ENCODE measurements around the gene ANKRA2. TPM values are rescaled to one million over a fixed set of nuclear protein-coding genes. Genes with fewer than 3 reads are reported as not detected.

The ANKRA2 gene
- total and polyA plus RNA-seq, 2 experiments from 2014 or later = 23.6 to 26.4 TPM

DNA sequence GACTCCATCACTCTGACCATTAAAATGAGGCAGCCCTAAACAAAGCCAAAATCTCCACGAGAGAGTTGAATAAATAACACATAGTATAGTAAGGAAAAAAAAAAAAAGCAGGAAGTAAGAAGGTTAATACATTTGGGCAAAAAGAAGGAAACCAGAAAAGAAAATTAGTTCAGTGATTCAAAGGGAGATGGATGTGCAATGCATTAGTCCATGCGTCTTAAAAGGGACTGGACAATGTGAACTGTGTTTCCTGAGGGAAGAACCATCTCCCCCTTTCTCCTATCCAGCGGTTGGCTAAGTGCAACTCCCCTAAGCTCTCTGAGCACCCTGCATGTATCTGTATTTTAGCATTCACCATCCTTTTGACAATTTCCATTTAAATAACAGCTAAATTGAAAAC, 1.4 kb downstream of the ANKRA2 start:
- DNase-seq (ENCODE audit: low spot score) = no peak
- Histone ChIP-seq H2AFZ (peak overlapping the region; percentile 42), H3K9me3 (ENCODE audit: low read depth) (no peaks in the 10 kb centered on the region), H3K27me3 (no peaks in the 10 kb centered on the region), H3K4me1 (ENCODE audit: insufficient read depth) (peaks cover 25% of the 10 kb centered on the region), H3K79me2 (peaks cover 53% of the 10 kb centered on the region), H3K27ac (peak overlapping the region; percentile 94), H4K20me1 (ENCODE audit: insufficient read depth, poor library complexity, severe bottlenecking) (no peaks in the 10 kb centered on the region), H3K9me2 (replicated peaks; ENCODE audit: insufficient read depth) (no peaks in the 10 kb centered on the region), H3K4me2 (peak overlapping the region; percentile 85), H3K4me3 (peak overlapping the region; percentile 75), H3K36me3 (replicated peaks; ENCODE audit: insufficient read depth, low read depth) (no peaks in the 10 kb centered on the region)
- TF ChIP-seq EZH2 (IDR thresholded peaks at IDR 0.05; ENCODE audit: borderline replicate concordance) = no peak
- TF ChIP-seq, protein P1, sequence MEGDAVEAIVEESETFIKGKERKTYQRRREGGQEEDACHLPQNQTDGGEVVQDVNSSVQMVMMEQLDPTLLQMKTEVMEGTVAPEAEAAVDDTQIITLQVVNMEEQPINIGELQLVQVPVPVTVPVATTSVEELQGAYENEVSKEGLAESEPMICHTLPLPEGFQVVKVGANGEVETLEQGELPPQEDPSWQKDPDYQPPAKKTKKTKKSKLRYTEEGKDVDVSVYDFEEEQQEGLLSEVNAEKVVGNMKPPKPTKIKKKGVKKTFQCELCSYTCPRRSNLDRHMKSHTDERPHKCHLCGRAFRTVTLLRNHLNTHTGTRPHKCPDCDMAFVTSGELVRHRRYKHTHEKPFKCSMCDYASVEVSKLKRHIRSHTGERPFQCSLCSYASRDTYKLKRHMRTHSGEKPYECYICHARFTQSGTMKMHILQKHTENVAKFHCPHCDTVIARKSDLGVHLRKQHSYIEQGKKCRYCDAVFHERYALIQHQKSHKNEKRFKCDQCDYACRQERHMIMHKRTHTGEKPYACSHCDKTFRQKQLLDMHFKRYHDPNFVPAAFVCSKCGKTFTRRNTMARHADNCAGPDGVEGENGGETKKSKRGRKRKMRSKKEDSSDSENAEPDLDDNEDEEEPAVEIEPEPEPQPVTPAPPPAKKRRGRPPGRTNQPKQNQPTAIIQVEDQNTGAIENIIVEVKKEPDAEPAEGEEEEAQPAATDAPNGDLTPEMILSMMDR (IDR thresholded peaks at IDR 0.05; ENCODE audit: poor library complexity) = no peak
- no peak for TF ChIP-seq EZH2phosphoT487 (IDR thresholded peaks at IDR 0.05; ENCODE audit: low read depth, severe bottlenecking, unreplicated experiment)
- 55% methylated on average over 3 of the region's 3 CpGs for WGBS (ENCODE audit: low lambda C conversion rate, missing lambda C conversion rate)

DNA sequence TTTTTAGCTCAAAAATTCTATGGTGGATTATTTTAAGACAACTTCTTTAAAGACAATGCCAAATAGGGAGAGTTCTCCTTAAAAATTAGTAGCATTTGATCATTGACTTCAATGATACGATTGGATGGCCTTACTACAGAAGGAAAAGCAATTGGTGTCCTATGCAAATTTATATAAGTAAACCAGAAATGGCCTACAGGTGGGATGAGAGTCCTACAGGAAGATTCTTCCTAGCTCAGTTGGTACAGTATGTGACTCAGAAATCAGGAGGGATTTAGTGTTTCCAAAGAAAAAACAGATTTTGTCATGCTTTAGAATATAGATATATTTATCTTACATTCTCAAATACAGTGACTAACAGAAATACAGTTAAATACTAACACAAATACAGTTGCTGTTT, 6.5 kb downstream of the ANKRA2 start:
- no peak overlapping the region for H3K4me2 ChIP-seq
- H4K20me1 ChIP-seq (ENCODE audit: insufficient read depth, poor library complexity, severe bottlenecking) = no peaks in the 10 kb centered on the region
- H3K79me2 ChIP-seq = peaks cover 15% of the 10 kb centered on the region
- no peaks in the 10 kb centered on the region for H3K9me3 ChIP-seq (ENCODE audit: low read depth)
- H3K9me2 ChIP-seq (replicated peaks; ENCODE audit: insufficient read depth) = no peaks in the 10 kb centered on the region
- no peak overlapping the region for H2AFZ ChIP-seq
- DNase-seq (ENCODE audit: low spot score) = no peak
- 95% methylated on average over 1 of the region's 1 CpG for WGBS (ENCODE audit: low lambda C conversion rate, missing lambda C conversion rate)
- H3K4me1 ChIP-seq (ENCODE audit: insufficient read depth) = peaks cover 8% of the 10 kb centered on the region
- no peaks in the 10 kb centered on the region for H3K36me3 ChIP-seq (replicated peaks; ENCODE audit: insufficient read depth, low read depth)
- no peaks in the 10 kb centered on the region for H3K27me3 ChIP-seq
- no peak overlapping the region for H3K4me3 ChIP-seq
- H3K27ac ChIP-seq = no peak overlapping the region
- TF ChIP-seq EZH2 (IDR thresholded peaks at IDR 0.05; ENCODE audit: borderline replicate concordance) = no peak
- TF ChIP-seq, protein P1 (IDR thresholded peaks at IDR 0.05; ENCODE audit: poor library complexity) = no peak
- TF ChIP-seq EZH2phosphoT487 (IDR thresholded peaks at IDR 0.05; ENCODE audit: low read depth, severe bottlenecking, unreplicated experiment) = no peak

DNA sequence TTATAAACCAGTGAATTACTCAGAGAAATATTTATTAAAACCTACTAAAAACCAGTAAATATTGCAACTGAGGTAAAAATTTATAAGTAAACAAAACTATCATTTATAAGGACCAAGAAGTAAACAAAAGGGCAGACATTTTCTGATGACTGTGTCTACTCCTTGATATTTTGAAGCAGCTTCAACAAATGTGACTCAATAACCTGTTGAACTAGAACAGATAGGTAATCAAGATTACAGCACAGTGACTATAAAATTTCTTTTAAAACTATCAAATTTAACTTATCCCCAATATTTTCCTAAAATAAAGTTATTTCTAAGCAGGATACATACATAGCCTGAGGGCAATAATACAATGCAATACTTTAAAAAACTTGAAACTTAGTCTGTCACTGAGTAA, 12.8 kb downstream of the ANKRA2 start:
- Histone ChIP-seq H3K4me2 (no peak overlapping the region), H3K36me3 (replicated peaks; ENCODE audit: insufficient read depth, low read depth) (no peaks in the 10 kb centered on the region)
- TF ChIP-seq EZH2 (IDR thresholded peaks at IDR 0.05; ENCODE audit: borderline replicate concordance) = no peak
- TF ChIP-seq, protein P1 (IDR thresholded peaks at IDR 0.05; ENCODE audit: poor library complexity) = no peak
- no peak for TF ChIP-seq EZH2phosphoT487 (IDR thresholded peaks at IDR 0.05; ENCODE audit: low read depth, severe bottlenecking, unreplicated experiment)

DNA sequence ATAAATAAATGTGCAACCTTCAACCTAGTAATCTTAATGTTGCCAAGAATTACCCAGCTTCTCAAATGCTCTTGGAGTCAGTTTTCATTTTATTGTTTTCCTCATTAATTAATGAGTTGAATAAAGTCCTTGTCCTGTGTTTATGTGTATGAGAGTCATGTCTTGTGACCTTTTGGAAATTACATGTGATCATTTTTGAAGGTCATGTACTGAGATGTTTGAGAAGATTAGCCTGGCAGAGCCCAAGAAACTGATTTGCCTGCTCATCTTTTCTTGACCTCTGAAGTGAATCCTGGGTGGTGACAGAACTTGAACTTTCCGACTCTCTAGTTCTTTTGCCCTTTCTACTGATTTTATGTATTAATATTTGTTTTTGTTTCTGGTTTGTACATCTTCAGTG, 15.4 kb downstream of the ANKRA2 start:
- H3K4me3 ChIP-seq = no peak overlapping the region
- WGBS (ENCODE audit: low lambda C conversion rate, missing lambda C conversion rate) = 93% methylated on average over 1 of the region's 1 CpG
- no peaks in the 10 kb centered on the region for H3K27me3 ChIP-seq
- no peak overlapping the region for H3K27ac ChIP-seq
- H3K4me2 ChIP-seq = no peak overlapping the region
- no peaks in the 10 kb centered on the region for H3K9me2 ChIP-seq (replicated peaks; ENCODE audit: insufficient read depth)
- TF ChIP-seq EZH2phosphoT487 (IDR thresholded peaks at IDR 0.05; ENCODE audit: low read depth, severe bottlenecking, unreplicated experiment) (no peak), EZH2 (IDR thresholded peaks at IDR 0.05; ENCODE audit: borderline replicate concordance) (no peak)
- TF ChIP-seq, protein P1 (IDR thresholded peaks at IDR 0.05; ENCODE audit: poor library complexity) = no peak
- H3K9me3 ChIP-seq (ENCODE audit: low read depth) = no peaks in the 10 kb centered on the region
- no peaks in the 10 kb centered on the region for H3K79me2 ChIP-seq
- peaks cover 5% of the 10 kb centered on the region for H3K4me1 ChIP-seq (ENCODE audit: insufficient read depth)
- no peak for DNase-seq (ENCODE audit: low spot score)
- H3K36me3 ChIP-seq (replicated peaks; ENCODE audit: insufficient read depth, low read depth) = no peaks in the 10 kb centered on the region
- H4K20me1 ChIP-seq (ENCODE audit: insufficient read depth, poor library complexity, severe bottlenecking) = no peaks in the 10 kb centered on the region
- H2AFZ ChIP-seq = no peak overlapping the region

More for the DNA sequence above, 12.8 kb downstream of the ANKRA2 start:
- Histone ChIP-seq H3K4me3 (no peak overlapping the region), H2AFZ (no peak overlapping the region), H3K4me1 (ENCODE audit: insufficient read depth) (no peaks in the 10 kb centered on the region), H3K27ac (no peak overlapping the region), H3K79me2 (no peaks in the 10 kb centered on the region), H3K27me3 (no peaks in the 10 kb centered on the region), H4K20me1 (ENCODE audit: insufficient read depth, poor library complexity, severe bottlenecking) (no peaks in the 10 kb centered on the region), H3K9me2 (replicated peaks; ENCODE audit: insufficient read depth) (no peaks in the 10 kb centered on the region), H3K9me3 (ENCODE audit: low read depth) (no peaks in the 10 kb centered on the region)
- no peak for DNase-seq (ENCODE audit: low spot score)
